Stimulated activated CD4-positive, alpha-beta T cell treated with anti-CD3 and anti-CD28 coated beads, Interleukin-2, amount 100 ng/mL, for 4 hours (primary cell): ENCODE results near the gene FGD3.

ENCODE experiments used
- DNase-seq: peaks from one replicate; pipeline ENCODE4 v3.0.0-alpha.2; 2020; ENCODE audit warnings: low read depth

FGD3 gene

DNA sequence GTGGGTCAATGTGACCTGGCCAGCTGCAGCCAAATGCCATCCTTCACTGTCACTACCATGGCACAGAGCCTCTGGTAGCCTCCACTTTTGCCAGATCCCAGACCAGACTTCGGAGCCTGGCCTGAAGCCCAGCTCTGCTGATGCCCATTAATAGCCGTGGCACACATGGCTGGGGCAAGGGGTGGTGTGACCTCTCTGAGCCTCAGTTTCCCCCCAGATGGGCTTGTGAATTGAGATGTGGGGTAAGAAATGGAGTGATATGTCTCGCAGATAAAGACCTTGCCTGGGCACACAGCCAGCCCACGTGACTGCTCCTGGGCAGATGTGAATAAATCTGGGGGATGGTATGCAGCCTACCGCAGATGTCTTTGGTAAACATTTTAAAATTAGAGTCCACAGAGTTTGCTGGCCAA is 125.1 kb downstream of the FGD3 start:
- no peak for DNase-seq

DNA sequence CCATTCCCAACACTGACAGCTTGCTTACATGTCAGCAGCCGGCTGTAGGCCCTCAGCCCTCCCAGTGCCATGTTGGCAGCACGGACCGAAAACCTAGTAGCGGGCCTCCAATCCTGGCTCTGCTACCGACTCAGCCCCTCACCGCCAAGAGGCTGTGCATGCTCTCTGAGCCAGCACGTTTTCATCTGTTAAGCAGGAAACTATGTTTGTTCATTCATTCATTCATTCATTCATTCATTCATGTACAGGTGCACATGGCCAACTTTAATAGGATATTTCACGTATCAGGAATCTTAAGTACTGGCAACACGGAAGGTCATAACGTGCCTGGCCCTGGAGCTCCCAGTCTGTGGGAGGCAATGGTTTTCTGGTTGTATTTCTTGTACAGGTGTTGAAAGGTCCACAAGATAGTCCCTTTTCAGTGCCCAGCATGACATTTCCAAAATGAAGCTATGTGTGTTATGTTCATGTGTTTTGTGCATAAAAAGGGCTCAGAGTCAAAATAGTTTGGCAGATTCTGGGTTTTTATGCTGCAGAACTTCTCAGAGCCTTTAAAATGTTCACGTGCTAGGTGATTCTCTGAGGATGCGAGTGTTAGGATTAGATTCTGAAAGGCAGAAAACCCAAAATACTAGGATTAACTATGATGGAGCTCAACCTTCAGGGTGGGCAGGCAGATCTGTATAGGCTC is 128.9 kb downstream of the FGD3 start:
- no peak for DNase-seq

GRCh38 chr9:93076792-93077128 is 129.4 kb downstream of the FGD3 start:
- DNase-seq = no peak

GRCh38 chr9:93077367-93077766 is 130.0 kb downstream of the FGD3 start:
- no peak for DNase-seq

DNA sequence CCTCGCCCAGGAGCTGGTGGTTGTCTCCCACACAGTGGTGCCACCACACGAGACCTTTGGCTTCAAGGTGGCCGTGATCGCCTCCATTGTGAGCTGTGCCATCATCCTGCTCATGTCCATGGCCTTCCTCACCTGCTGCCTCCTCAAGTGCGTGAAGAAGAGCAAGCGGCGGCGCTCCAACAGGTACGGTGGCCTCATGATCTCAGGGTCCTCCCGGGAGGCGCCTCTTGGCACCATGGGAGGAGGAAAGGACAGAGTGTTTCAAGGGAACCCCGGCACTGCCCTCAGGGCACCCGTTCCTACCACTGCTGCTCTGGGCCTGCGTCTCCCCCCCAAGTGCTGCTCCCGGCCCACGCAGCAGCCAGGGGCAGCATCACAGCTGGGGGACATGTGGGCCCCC is 130.5 kb downstream of the FGD3 start:
- no peak for DNase-seq

DNA sequence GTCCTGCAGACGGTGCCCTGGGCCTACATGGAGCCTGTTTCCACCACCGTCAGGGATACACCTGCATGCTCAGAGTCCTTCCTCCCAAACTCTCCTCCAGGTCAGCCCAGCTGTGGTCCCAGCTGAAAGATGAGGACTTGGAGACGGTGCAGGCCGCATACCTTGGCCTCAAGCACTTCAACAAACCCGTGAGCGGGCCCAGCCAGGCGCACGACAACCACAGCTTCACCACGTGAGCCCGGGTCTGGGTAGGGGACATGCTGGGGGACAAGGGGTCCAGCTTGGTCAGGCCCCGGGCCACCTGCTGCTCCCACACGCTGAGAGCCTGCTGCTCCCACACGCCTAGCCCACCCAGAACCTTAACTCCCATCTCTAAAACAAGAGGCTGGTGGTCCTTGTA is 132.0 kb downstream of the FGD3 start:
- no peak for DNase-seq

GRCh38 chr9:93080406-93080805 is 133.1 kb downstream of the FGD3 start:
- no peak for DNase-seq

GRCh38 chr9:93081081-93081529 is 133.8 kb downstream of the FGD3 start:
- no peak for DNase-seq

DNA sequence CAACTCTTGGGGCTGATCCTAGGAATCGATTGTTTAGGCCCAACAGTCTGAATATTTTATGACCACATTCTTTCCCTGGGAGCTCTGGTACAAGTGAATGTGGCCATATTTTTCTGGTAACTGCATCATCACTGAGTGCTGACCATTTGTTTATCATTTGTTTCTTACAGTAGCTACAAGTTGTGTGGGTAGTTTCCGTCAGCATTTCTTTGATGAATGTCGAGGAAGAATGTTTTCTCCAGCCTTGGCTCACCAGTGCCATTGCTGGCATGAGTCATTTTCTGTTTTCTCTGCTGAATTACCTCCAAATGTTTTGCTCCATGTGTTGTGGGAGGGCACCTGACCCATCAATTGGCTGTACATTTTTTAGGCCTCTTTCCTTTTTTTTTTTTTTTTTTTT is 134.6 kb downstream of the FGD3 start:
- no peak for DNase-seq

DNA sequence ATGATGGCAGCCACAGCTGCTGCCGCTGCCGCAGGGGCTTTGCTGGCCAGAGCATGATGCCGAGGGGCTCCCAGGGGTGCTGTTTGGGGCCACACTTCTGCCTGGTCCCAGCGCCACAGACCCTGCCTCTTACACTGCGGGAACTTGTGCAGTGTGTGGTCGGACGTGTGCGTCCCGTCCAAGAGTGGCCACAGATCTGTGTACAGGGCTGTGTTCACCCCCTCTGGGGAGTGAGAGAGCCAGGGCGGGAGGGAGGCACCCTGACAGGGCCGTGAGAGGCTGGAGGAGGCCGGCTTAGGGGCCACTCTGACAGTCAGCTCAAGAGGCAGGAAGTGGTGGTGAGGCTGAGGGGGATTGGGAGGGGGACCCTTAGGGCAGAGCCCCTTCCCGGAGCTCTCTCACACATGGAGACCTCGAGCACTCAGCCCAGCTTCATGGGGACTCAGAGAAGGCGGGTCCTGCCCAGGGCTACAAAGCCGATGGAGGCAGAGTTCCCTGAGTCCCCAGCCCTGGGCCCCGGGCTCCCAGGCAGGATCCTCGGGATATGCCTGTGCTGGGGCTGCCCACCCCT is 135.6 kb downstream of the FGD3 start:
- no peak for DNase-seq

GRCh38 chr9:93083592-93084470 is 136.5 kb downstream of the FGD3 start:
- DNase-seq = no peak

DNA sequence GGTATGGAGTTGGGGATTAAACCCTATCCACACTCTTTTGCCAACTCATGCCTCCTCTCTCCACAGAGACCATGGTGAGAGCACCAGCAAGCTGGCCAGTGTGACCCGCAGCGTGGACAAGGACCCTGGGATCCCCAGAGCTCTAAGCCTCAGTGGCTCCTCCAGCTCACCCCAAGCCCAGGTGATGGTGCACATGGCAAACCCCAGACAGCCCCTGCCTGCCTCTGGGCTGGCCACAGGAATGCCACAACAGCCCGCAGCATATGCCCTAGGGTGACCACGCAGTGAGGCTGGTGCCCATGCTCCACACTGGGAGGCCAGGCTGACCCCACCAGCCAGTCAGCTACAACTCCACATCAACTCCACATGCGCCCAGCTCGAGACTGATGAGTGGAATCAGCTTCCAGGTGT is 137.2 kb downstream of the FGD3 start:
- no peak for DNase-seq

DNA sequence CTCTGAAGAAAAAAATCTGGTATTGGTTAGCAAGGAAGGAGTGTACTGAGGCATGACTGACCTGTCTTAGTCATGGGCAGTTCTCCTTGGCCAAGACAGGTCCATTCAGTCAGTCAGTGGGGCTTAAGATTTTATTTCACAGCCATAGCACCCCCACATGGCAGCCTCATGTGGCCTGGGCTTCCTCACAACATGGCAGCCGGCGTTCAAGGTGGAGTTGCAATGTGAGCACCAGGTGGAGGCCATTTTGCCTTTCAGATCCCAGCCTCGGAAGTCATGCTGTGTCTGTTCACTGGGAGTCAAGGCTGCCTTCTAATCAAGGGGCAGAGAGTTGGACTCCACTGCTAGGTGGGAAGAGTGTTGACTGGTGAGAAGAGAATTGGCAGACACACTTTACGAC is 138.4 kb downstream of the FGD3 start:
- no peak for DNase-seq
